Astrocyte (in vitro differentiated cells and primary cell): ENCODE data around the gene PLXDC2.

Source experiments
- EZH2 ChIP-seq: IDR thresholded peaks from 2 replicates; pipeline ENCODE4 v1.6.1; 2012; ENCODE audit warnings: mild to moderate bottlenecking, low read length, inconsistent platforms; ENCODE audit not compliant: insufficient read depth
- TF ChIP-seq, protein P1 (sequence below): IDR thresholded peaks from 2 replicates; pipeline ENCODE4 v1.5.1; 2011; ENCODE audit warnings: low read depth, mild to moderate bottlenecking, inconsistent platforms, low read length, moderate library complexity; ENCODE audit not compliant: insufficient read depth

DNA sequence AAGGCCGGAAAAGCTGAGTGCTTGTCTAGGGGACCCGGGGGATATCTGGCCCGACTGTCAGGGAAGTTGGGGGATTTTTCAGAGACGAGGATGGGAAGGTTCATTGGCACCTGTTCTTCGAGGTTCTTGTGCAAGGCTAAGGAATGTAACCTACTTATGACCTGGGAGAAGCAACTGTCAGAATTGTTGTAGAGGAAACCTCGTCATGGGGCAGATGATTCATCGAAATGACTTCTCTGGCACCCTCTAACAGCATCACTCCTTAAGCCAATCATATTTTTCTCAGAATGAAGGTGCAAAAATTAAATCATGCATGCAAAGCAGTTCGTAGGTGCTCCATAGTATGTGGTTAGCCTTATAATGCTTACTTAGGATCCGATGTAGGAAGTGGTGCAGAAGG, 58.6 kb downstream of the PLXDC2 start:
- TF ChIP-seq, protein P1, sequence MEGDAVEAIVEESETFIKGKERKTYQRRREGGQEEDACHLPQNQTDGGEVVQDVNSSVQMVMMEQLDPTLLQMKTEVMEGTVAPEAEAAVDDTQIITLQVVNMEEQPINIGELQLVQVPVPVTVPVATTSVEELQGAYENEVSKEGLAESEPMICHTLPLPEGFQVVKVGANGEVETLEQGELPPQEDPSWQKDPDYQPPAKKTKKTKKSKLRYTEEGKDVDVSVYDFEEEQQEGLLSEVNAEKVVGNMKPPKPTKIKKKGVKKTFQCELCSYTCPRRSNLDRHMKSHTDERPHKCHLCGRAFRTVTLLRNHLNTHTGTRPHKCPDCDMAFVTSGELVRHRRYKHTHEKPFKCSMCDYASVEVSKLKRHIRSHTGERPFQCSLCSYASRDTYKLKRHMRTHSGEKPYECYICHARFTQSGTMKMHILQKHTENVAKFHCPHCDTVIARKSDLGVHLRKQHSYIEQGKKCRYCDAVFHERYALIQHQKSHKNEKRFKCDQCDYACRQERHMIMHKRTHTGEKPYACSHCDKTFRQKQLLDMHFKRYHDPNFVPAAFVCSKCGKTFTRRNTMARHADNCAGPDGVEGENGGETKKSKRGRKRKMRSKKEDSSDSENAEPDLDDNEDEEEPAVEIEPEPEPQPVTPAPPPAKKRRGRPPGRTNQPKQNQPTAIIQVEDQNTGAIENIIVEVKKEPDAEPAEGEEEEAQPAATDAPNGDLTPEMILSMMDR = no peak
- no peak for TF ChIP-seq EZH2
